Measurements from ENCODE around the gene SIRPB2.
"Not testable (repeated sequence)": the region's sequence is repeated elsewhere in the genome, so short reads cannot be mapped to it uniquely, and the experiment has no call there.

Gene SIRPB2

DNA sequence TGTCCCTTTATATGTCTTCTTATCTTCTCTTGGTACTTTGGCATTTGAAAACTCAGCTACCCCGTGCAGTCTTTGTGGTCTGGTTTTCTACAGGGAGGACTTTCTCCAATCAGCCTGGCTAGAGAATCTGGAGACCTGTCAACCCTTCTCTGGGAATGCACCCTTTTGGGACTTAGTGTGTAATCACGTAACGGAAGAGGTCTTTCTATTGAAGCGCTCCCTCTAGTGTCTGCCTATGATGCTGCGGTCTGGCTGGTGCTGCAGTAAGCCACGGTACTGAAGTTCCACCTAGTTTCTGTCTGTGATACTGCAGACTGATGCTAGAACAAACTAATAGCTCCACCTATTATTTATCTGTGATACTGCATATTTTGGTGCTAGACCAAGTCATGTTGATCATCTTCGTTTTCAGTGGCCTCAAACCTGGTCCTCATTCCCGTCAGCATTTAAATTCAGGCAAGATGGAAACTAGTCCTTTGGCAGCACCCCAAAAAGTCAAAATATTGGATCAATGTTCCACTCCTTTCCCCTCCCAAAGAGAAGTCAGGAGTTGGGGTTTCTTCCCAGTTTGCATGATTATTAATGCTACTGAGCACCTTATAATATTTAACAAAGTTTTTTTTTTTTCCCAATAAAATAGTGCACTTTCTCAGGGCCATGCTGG, 12.5 kb upstream of the SIRPB2 start:
- peak; percentile 100 for TF ChIP-seq CTCF (conservative IDR thresholded peaks at IDR 0.05; ENCODE audit: low read depth, low read length)
- peak; percentile 67 for DNase-seq (ENCODE audit: low read depth)
- H3K4me3 ChIP-seq (ENCODE audit: low read length) = no peak overlapping the region

GRCh38 chr20:1500496-1500895, 9.3 kb upstream of the SIRPB2 start:
- no peak for TF ChIP-seq CTCF (conservative IDR thresholded peaks at IDR 0.05; ENCODE audit: low read depth, low read length)
- no peak for DNase-seq (ENCODE audit: low read depth)
- no peak overlapping the region for H3K4me3 ChIP-seq (ENCODE audit: low read length)

DNA sequence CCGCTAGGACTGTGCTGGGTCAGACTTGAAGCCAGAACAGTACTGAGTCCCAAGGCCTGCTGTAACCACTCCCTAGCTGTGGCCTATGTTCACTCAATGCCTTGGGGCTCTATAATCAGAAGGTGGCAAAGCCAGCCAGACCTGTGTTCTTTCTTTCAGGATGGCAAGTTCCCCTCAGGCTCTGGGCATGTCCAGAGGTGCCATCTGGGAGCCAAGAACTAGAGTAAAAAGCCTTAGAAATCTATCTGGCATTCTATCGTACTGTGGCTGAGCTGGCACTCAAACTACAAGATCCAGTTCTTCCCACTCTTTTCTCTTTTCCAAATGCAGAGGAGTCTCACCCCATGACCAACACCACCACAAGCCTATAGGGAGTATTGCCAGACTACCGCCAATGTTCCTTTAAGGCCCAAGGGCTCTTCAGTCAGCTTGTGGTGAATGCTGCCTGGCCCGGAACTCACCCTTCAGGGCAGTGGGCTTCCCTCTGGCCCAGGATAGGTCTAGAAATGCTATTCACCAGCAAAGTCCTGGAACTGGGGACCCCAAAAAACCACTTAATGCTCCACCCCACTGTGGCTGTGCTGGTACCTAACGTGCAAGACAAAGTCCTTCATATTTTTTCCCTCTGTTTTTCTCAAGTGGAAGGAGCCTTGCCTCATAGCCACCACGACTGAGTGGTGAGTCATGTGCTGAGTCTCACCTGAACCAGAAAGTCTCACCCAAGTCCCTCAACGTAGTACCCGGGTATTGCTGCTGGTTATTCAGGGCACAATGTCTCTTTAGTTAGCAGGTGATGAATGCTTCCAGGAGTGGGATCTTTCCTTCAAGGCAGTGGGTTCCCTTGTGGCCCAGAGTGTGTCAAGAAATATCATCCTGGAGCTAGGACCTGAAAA, 8.6 kb upstream of the SIRPB2 start:
- no peak for TF ChIP-seq CTCF (conservative IDR thresholded peaks at IDR 0.05; ENCODE audit: low read depth, low read length)
- no peak for DNase-seq (ENCODE audit: low read depth)

GRCh38 chr20:1497371-1497770, 6.2 kb upstream of the SIRPB2 start:
- H3K4me3 ChIP-seq (ENCODE audit: low read length); DNase-seq (ENCODE audit: low read depth): not testable (repeated sequence)

More for the DNA sequence above, 8.6 kb upstream of the SIRPB2 start:
- H3K4me3 ChIP-seq (ENCODE audit: low read length) = no peak overlapping the region

DNA sequence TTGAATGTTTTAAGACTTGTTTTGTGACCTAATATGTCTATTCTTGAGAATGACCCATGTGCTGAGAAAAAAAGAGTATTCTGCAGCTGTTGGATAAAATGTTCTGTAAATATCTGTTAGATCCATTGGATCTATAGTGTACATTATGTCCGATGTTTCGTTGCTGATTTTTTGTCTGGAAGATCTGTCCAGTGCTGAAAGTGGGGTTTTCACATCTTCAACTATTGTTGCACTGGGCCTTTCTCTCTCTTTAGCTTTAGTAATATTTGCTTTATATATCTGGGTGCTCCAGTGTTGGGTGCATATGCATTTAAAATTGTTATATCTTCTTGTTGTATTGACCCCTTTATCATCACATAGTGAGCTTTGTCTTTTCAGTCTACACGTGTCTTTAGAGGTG, 5.7 kb upstream of the SIRPB2 start:
- H3K4me3 ChIP-seq (ENCODE audit: low read length) = no peak overlapping the region
- DNase-seq (ENCODE audit: low read depth) = no peak
- no peak for TF ChIP-seq CTCF (conservative IDR thresholded peaks at IDR 0.05; ENCODE audit: low read depth, low read length)

DNA sequence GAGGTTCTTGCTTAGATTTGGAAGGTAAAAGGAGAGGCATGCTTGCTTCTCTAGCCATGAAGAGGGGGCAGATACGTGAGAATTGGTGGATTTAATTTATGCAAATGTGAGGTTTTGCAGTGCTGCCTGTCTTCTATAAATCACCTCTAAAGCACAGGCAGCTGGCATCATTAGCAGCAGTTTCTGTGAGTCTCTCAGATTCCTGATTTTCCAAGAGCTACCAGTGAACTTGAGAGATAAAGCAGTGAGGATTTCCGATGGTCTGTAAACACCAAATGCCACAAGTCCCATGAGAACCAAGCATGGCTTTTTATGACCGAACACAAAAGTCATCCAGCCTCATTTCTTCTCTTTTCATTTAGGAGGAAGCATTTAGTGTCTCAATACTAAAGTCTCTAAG, 3.2 kb upstream of the SIRPB2 start:
- DNase-seq (ENCODE audit: low read depth) = no peak
- no peak for TF ChIP-seq CTCF (conservative IDR thresholded peaks at IDR 0.05; ENCODE audit: low read depth, low read length)
- H3K4me3 ChIP-seq (ENCODE audit: low read length) = no peak overlapping the region

DNA sequence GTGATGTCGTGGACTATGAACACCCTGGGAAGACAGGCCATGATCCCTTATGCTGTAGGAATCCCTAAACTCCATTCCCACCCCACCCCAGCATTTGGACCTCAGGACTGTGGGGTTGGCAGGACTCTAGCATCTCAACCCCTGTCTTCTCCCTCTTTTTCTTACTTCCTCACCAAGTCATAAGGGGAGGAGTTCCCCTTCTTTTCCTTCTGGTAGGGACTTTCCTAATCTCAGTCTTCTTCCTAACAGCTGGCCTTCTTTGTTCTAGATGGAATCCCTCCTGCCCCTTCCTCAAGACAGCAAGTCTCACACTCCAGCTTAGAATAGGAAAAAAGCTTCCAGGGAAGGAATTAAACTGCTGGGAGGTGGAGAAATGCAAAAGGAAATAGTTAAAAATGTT, 2.3 kb upstream of the SIRPB2 start:
- no peak for DNase-seq (ENCODE audit: low read depth)
- H3K4me3 ChIP-seq (ENCODE audit: low read length) = no peak overlapping the region
- no peak for TF ChIP-seq CTCF (conservative IDR thresholded peaks at IDR 0.05; ENCODE audit: low read depth, low read length)
